Measurements from ENCODE around the gene PIP5K1A. TPM values are rescaled to one million over a fixed set of nuclear protein-coding genes. Genes with fewer than 3 reads are reported as not detected.
"Not testable (repeated sequence)": the region's sequence is repeated elsewhere in the genome, so short reads cannot be mapped to it uniquely, and the experiment has no call there.

PIP5K1A gene
- total RNA-seq, 4 donors from 2014 or later: 42.8 to 80.1 (median 49.9) TPM

GRCh38 chr1:151175041-151175741, 23.2 kb upstream of the PIP5K1A start:
- Histone ChIP-seq H3K4me3 (no peak overlapping the region), H3K36me3 (peaks cover 0 to 79% of the 10 kb centered on the region in 2 donors), H3K9me3 (no peaks in the 10 kb centered on the region), H3K27me3 (no peaks in the 10 kb centered on the region), H3K4me1 (peaks cover 0 to 30% (median 10%) of the 10 kb centered on the region in 3 donors), H3K27ac (peak overlapping the region; percentile 49 to 79 (median 66))
- 49 to 55% methylated on average over 3 to 5 of the region's 6 CpGs for WGBS, 2 donors (ENCODE audit: low coverage in 1 of 2)
- TF ChIP-seq POLR2AphosphoS5 (IDR thresholded peaks at IDR 0.05) (peak; percentile 15), POLR2A (IDR thresholded peaks at IDR 0.05) (no peak)
- ATAC-seq: peak; percentile 43

GRCh38 chr1:151175863-151176262, 22.5 kb upstream of the PIP5K1A start, which contains the start of gene TMOD4:
Gene TMOD4 (minus strand): TSS chr1:151175981. CDS start chr1:151174875, 1,106 bp downstream.
- Histone ChIP-seq H3K36me3 (peaks cover 0 to 86% of the 10 kb centered on the region in 2 donors), H3K9me3 (no peaks in the 10 kb centered on the region), H3K27me3 (no peaks in the 10 kb centered on the region), H3K4me1 (peaks cover 0 to 30% (median 10%) of the 10 kb centered on the region in 3 donors), H3K4me3 (no peak within 1 kb of the TSS), H3K27ac (peak within 1 kb of the TSS; percentile 49 to 79 (median 66))
- peak; percentile 63 for ATAC-seq
- 33 to 55% methylated on average over 2 to 3 of the region's 4 CpGs for WGBS, 2 donors (ENCODE audit: low coverage in 1 of 2)
- TF ChIP-seq POLR2AphosphoS5 (IDR thresholded peaks at IDR 0.05): no peak
- peak in 3 of 4 experiments; percentile 51 to 53 (median 52) for TF ChIP-seq CTCF (IDR thresholded peaks at IDR 0.05)
- no peak for TF ChIP-seq POLR2A (IDR thresholded peaks at IDR 0.05)
- TF ChIP-seq EP300 (IDR thresholded peaks at IDR 0.05): no peak

- Histone ChIP-seq H3K36me3 (peaks cover 0 to 93% of the 10 kb centered on the region in 2 donors), H3K4me3 (no peak overlapping the region), H3K4me1 (peaks cover 0 to 30% (median 10%) of the 10 kb centered on the region in 3 donors), H3K9me3 (no peaks in the 10 kb centered on the region), H3K27me3 (no peaks in the 10 kb centered on the region), H3K27ac (peak overlapping the region in 3 of 4 donors; percentile 57 to 79 (median 59))
- no peak for ATAC-seq
- TF ChIP-seq CTCF (IDR thresholded peaks at IDR 0.05) (no peak), POLR2AphosphoS5 (IDR thresholded peaks at IDR 0.05) (no peak), POLR2A (IDR thresholded peaks at IDR 0.05) (no peak), EP300 (IDR thresholded peaks at IDR 0.05) (no peak)
- WGBS, 2 donors (ENCODE audit: low coverage in 1 of 2): 80 to 90% methylated on average over 2 to 9 of the region's 17 CpGs
Measured at GRCh38 chr1:151176514-151177045, 21.8 kb upstream of the PIP5K1A start.

- Histone ChIP-seq H3K27me3 (no peaks in the 10 kb centered on the region), H3K9me3 (no peaks in the 10 kb centered on the region), H3K27ac (no peak overlapping the region), H3K36me3 (peaks cover 0 to 68% of the 10 kb centered on the region in 2 donors), H3K4me1 (peaks cover 11 to 40% (median 21%) of the 10 kb centered on the region in 3 donors), H3K4me3 (no peak overlapping the region)
- TF ChIP-seq CTCF (IDR thresholded peaks at IDR 0.05) (no peak), POLR2AphosphoS5 (IDR thresholded peaks at IDR 0.05) (no peak), POLR2A (IDR thresholded peaks at IDR 0.05) (no peak), EP300 (IDR thresholded peaks at IDR 0.05) (no peak)
- WGBS, 2 donors (ENCODE audit: low coverage in 1 of 2): 87 to 98% methylated on average over 7 to 10 of the region's 10 CpGs
- no peak for ATAC-seq
Measured at GRCh38 chr1:151184211-151184610, 14.1 kb upstream of the PIP5K1A start.

GRCh38 chr1:151187205-151187604, 11.1 kb upstream of the PIP5K1A start:
- ATAC-seq: no peak
- 59 to 78% methylated on average over 1 of the region's 1 CpG for WGBS, 2 donors (ENCODE audit: low coverage in 1 of 2)
- Histone ChIP-seq H3K9me3 (no peaks in the 10 kb centered on the region), H3K4me3 (no peak overlapping the region), H3K36me3 (peaks cover 0 to 38% of the 10 kb centered on the region in 2 donors), H3K27ac (peak overlapping the region; percentile 51 to 95 (median 81)), H3K27me3 (no peaks in the 10 kb centered on the region), H3K4me1 (peaks cover 11 to 49% (median 21%) of the 10 kb centered on the region in 3 donors)
- TF ChIP-seq CTCF (IDR thresholded peaks at IDR 0.05) (no peak), POLR2A (IDR thresholded peaks at IDR 0.05) (no peak), EP300 (IDR thresholded peaks at IDR 0.05) (no peak), POLR2AphosphoS5 (IDR thresholded peaks at IDR 0.05) (no peak)

GRCh38 chr1:151188667-151189066, 9.7 kb upstream of the PIP5K1A start:
- H3K36me3 ChIP-seq: peaks cover 0 to 24% of the 10 kb centered on the region in 2 donors
- 61 to 68% methylated on average over 5 to 8 of the region's 8 CpGs for WGBS, 2 donors (ENCODE audit: low coverage in 1 of 2)
- H3K4me1 ChIP-seq: peaks cover 11 to 49% (median 21%) of the 10 kb centered on the region in 3 donors
- not testable (repeated sequence) for ATAC-seq, H3K27me3 ChIP-seq, H3K9me3 ChIP-seq
- H3K4me3 ChIP-seq: peak overlapping the region; percentile 78 to 93
- peak overlapping the region; percentile 51 to 95 (median 90) for H3K27ac ChIP-seq
